Ovary (tissue), 3 donors: Measurements from ENCODE around the gene RRAS2.

Experiments used
- EP300 ChIP-seq: sonication (generic); formaldehyde crosslinking; IDR thresholded peaks from one replicate; pipeline ENCODE4 v1.6.1; 2017; ENCODE audit warnings: antibody characterized with exemption
- POLR2A ChIP-seq: fragments of 450-650 bp; IDR thresholded peaks from one replicate; pipeline ENCODE4 v1.6.1; 2017; ENCODE audit warnings: antibody characterized with exemption, mild to moderate bottlenecking, moderate library complexity
- TF ChIP-seq, protein P1 (sequence below), 3 donors: fragments of 450-650 bp in 2 of 3; fragments of 200-600 bp in 1 of 3; IDR thresholded peaks; one replicate each; pipeline versions ENCODE4 v1.5.1 to v1.8.0; 2016 to 2022; ENCODE audit warnings: antibody characterized with exemption in 3 of 3, mild to moderate bottlenecking in 1 of 3
- donor health status: DM: no; HTN: no; CAD: no.

DNA sequence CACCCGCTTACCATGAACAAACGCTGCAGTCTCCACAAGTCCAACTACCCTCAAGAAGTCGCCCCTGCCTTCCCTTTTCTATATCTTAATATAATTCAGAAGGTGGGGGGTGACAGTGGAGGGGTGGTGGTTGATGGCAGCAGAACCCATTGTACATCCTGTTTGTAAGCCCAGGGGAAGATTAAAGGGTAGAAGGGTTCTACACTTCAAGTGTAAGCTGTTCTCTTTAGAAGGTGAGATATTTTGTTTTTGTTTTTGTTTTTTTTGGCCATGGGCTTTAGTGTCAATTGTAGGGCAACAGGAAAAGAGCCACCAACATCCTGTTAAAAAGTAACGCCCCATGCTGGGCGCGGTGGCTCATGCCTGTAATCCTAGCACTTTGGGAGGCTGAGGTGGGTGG lies 34.9 kb upstream of the RRAS2 start:
- no peak for TF ChIP-seq EP300
- TF ChIP-seq, protein P1, sequence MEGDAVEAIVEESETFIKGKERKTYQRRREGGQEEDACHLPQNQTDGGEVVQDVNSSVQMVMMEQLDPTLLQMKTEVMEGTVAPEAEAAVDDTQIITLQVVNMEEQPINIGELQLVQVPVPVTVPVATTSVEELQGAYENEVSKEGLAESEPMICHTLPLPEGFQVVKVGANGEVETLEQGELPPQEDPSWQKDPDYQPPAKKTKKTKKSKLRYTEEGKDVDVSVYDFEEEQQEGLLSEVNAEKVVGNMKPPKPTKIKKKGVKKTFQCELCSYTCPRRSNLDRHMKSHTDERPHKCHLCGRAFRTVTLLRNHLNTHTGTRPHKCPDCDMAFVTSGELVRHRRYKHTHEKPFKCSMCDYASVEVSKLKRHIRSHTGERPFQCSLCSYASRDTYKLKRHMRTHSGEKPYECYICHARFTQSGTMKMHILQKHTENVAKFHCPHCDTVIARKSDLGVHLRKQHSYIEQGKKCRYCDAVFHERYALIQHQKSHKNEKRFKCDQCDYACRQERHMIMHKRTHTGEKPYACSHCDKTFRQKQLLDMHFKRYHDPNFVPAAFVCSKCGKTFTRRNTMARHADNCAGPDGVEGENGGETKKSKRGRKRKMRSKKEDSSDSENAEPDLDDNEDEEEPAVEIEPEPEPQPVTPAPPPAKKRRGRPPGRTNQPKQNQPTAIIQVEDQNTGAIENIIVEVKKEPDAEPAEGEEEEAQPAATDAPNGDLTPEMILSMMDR (IDR thresholded peaks at IDR 0.05) = no peak
- no peak for TF ChIP-seq POLR2A
